Endodermal cell (in vitro differentiated cells): ENCODE measurements around the gene APOBEC3B. TPM values are rescaled to one million over a fixed set of nuclear protein-coding genes. Genes with fewer than 3 reads are reported as not detected.

ENCODE experiments used
- DNase-seq: peaks from one replicate; pipeline ENCODE4 v3.0.0-alpha.2; 2017
- H3K27ac ChIP-seq: 2 replicates; pipeline ENCODE4 v1.5.1; 2013; ENCODE audit warnings: mild to moderate bottlenecking, low read depth, low read length, moderate library complexity
- H3K27me3 ChIP-seq: 2 replicates; pipeline ENCODE4 v1.6.1; 2013; ENCODE audit warnings: mild to moderate bottlenecking, low read length, moderate library complexity; ENCODE audit not compliant: insufficient read depth, control insufficient read depth, poor library complexity, severe bottlenecking
- H3K36me3 ChIP-seq: 2 replicates; pipeline ENCODE4 v1.7.0; 2013; ENCODE audit warnings: mild to moderate bottlenecking, low read length, moderate library complexity; ENCODE audit not compliant: control insufficient read depth, insufficient read depth
- H3K4me1 ChIP-seq: one replicate; pipeline ENCODE4 v1.7.0; 2013; ENCODE audit warnings: low read length; ENCODE audit not compliant: control insufficient read depth, insufficient read depth
- H3K4me3 ChIP-seq: 2 replicates; pipeline ENCODE4 v1.5.1; 2013; ENCODE audit warnings: mild to moderate bottlenecking, low read length, moderate library complexity
- H3K9ac ChIP-seq: 2 replicates; pipeline ENCODE4 v1.6.1; 2013; ENCODE audit warnings: mild to moderate bottlenecking, low read length, moderate library complexity; ENCODE audit not compliant: poor library complexity, severe bottlenecking; ENCODE audit errors: extremely low read depth
- H3K9me3 ChIP-seq: 2 replicates; pipeline ENCODE4 v1.6.1; 2013; ENCODE audit warnings: mild to moderate bottlenecking, low read length, moderate library complexity; ENCODE audit not compliant: control insufficient read depth
- H3K27ac Mint-ChIP-seq: 2 replicates; pipeline ENCODE4 v1.8.0; 2020; ENCODE audit warnings: mixed read lengths
- H3K27me3 Mint-ChIP-seq: 2 replicates; pipeline ENCODE4 v1.8.0; 2021; ENCODE audit warnings: mild to moderate bottlenecking, mixed read lengths; ENCODE audit not compliant: insufficient read depth
- H3K36me3 Mint-ChIP-seq: 2 replicates; pipeline ENCODE4 v1.8.0; 2020; ENCODE audit warnings: low read depth, mixed read lengths
- H3K4me1 Mint-ChIP-seq: 2 replicates; pipeline ENCODE4 v1.8.0; 2020; ENCODE audit warnings: mixed read lengths
- H3K4me3 Mint-ChIP-seq: 2 replicates; pipeline ENCODE4 v1.8.0; 2020; ENCODE audit warnings: mild to moderate bottlenecking, moderate library complexity, mixed read lengths
- H3K9me3 Mint-ChIP-seq: 2 replicates; pipeline ENCODE4 v1.8.0; 2020; ENCODE audit warnings: mild to moderate bottlenecking, mixed read lengths
- WGBS, 2 experiments: methylation state at CpG; one replicate each; pipeline versions ENCODE4 v1.1.5 to v1.1.7; 2013; ENCODE audit warnings: missing lambda C conversion rate in 2 of 2, mixed read lengths in 1 of 2; ENCODE audit not compliant: insufficient coverage in 1 of 2, insufficient read length in 1 of 2; 5-methylcytosine and 5-hydroxymethylcytosine counted together
- total RNA-seq, 2 donors: library from RNA; stranded (reverse); fragmentation: NEBNext Ultra II Directional in 1 of 2; extraction: Animal tissue kit (Norgen Biotek cat#: 25700) in 1 of 2; gene quantifications; 2 replicates in 1 of 2; 3 replicates in 1 of 2; pipeline ENCODE4 v1.2.1, GENCODE V29; 2021
- TF ChIP-seq, protein P1 (sequence below): fragments of 200-600 bp; sonication (generic); conservative IDR thresholded peaks from 2 replicates; pipeline ENCODE4 v1.5.0; 2021; ENCODE audit warnings: antibody characterized with exemption, mild to moderate bottlenecking

APOBEC3B gene
- total RNA-seq, 2 donors from 2014 or later, result 4.1 to 5.4 TPM

DNA sequence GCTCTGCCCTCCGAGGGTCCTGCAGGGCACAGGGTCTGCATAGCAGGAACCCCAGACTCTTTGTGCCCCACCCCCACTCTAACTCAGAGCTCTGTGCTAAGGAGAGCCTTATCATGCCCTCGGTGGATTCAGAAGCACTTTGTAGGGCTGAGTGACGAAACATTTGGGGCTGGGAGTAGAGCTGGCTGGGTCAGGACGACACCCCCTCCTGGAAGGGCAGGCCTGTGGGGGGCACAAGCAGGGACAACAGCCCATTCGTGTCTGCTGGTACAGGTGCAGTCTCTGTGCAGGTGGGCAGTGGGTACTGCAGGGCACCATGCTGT is 15.8 kb upstream of the APOBEC3B start:
- no peak for DNase-seq
- no peak overlapping the region for H3K4me3 Mint-ChIP-seq
- no peaks in the 10 kb centered on the region for H3K9me3 Mint-ChIP-seq
- TF ChIP-seq, protein P1, sequence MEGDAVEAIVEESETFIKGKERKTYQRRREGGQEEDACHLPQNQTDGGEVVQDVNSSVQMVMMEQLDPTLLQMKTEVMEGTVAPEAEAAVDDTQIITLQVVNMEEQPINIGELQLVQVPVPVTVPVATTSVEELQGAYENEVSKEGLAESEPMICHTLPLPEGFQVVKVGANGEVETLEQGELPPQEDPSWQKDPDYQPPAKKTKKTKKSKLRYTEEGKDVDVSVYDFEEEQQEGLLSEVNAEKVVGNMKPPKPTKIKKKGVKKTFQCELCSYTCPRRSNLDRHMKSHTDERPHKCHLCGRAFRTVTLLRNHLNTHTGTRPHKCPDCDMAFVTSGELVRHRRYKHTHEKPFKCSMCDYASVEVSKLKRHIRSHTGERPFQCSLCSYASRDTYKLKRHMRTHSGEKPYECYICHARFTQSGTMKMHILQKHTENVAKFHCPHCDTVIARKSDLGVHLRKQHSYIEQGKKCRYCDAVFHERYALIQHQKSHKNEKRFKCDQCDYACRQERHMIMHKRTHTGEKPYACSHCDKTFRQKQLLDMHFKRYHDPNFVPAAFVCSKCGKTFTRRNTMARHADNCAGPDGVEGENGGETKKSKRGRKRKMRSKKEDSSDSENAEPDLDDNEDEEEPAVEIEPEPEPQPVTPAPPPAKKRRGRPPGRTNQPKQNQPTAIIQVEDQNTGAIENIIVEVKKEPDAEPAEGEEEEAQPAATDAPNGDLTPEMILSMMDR, result no peak
- Histone ChIP-seq H3K9me3 (no peaks in the 10 kb centered on the region), H3K9ac (no peak overlapping the region), H3K27me3 (no peaks in the 10 kb centered on the region), H3K27ac (no peak overlapping the region), H3K36me3 (no peaks in the 10 kb centered on the region), H3K4me1 (peaks cover 6% of the 10 kb centered on the region), H3K4me3 (no peak overlapping the region)
- 79 to 89% methylated on average over 3 to 5 of the region's 5 CpGs for WGBS, 2 experiments
- H3K4me1 Mint-ChIP-seq, result peaks cover 5% of the 10 kb centered on the region
- H3K27me3 Mint-ChIP-seq, result peaks cover 11% of the 10 kb centered on the region
- H3K36me3 Mint-ChIP-seq, result no peaks in the 10 kb centered on the region
- H3K27ac Mint-ChIP-seq, result no peak overlapping the region

DNA sequence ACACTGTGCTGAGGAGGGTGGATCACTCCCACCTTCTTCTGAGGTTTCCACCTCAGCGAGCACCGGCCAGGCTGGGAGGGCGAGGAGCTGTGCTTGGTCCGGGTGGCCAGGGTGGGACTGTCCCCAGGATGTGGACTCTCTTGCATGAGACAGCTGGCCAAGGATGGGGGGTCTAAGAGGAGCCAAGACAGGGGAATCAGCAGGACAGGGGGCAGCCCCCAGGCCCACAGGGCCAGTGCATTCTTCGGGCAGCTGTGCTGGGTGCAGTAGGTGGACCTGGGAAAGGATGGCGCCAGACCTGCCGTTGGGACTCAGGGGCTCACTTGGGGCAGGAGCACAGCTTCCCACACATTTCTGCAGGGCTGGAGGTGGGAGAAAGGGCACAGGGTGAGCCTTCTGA is 15.2 kb upstream of the APOBEC3B start:
- H3K27me3 Mint-ChIP-seq, result peaks cover 12% of the 10 kb centered on the region
- Histone ChIP-seq H3K27ac (no peak overlapping the region), H3K4me1 (peaks cover 6% of the 10 kb centered on the region), H3K4me3 (no peak overlapping the region), H3K27me3 (no peaks in the 10 kb centered on the region), H3K36me3 (no peaks in the 10 kb centered on the region), H3K9ac (no peak overlapping the region), H3K9me3 (no peaks in the 10 kb centered on the region)
- no peak overlapping the region for H3K27ac Mint-ChIP-seq
- no peak overlapping the region for H3K4me3 Mint-ChIP-seq
- WGBS, 2 experiments, result 94 to 100% methylated on average over 3 to 7 of the region's 7 CpGs
- no peaks in the 10 kb centered on the region for H3K36me3 Mint-ChIP-seq
- TF ChIP-seq, protein P1, result no peak
- H3K4me1 Mint-ChIP-seq, result peaks cover 5% of the 10 kb centered on the region
- no peak for DNase-seq
- no peaks in the 10 kb centered on the region for H3K9me3 Mint-ChIP-seq

DNA sequence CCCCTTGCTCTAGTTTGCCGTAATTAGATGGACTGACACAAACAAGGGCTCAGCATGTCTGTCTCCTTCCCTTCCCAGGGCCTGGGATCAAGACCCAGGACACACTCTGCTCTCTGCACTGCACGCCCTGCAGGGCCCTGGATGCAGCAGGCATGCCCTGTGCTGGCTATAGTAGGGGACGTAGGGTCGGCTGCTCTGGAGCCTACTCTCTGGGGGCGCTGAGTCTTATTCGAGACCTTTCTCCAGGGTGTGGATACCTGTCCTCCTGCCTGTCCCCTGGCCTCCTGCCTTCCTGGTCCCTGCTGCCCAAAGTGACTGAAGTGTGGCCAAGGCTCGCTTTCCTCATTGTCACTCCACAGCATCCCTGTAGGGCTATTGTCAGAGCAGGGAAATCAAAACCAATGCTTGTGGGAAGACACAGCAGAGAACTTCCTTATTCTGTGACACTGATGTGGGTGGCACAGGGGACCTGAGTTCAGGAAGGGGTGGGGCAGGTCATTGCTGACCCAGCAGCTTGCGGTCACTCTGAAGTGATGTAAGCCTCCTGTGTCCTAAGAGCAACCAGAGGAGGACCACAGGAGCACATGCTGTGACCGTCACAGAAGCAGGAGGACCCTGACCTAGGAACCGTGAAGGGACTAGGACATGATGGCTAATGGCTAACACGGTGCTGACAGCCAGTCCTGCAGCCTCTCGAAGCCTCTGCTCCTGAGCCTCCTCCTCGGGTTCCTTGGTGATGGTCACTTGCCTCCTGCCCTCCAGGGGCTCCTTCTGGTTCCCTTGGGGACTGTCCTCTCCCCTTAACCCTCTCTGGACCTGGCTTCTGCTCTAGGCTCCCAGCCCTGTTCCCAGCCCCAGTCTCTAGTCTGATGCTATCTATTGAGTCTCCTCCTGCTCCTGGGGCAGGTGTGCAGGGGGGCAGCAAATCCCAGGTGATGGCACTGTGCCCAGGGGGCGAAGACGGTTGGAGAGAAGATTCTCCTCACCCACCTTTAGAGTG is 14.4 kb upstream of the APOBEC3B start:
- TF ChIP-seq, protein P1, result no peak
- Mint-ChIP-seq H3K9me3 (no peaks in the 10 kb centered on the region), H3K4me1 (peaks cover 5% of the 10 kb centered on the region), H3K4me3 (no peak overlapping the region), H3K27ac (no peak overlapping the region), H3K27me3 (peaks cover 13% of the 10 kb centered on the region), H3K36me3 (no peaks in the 10 kb centered on the region)
- no peak for DNase-seq
- H3K9ac ChIP-seq, result no peak overlapping the region
- no peaks in the 10 kb centered on the region for H3K9me3 ChIP-seq
- no peak overlapping the region for H3K4me3 ChIP-seq
- no peak overlapping the region for H3K27ac ChIP-seq
- WGBS, 2 experiments, result 85 to 88% methylated on average over 7 to 15 of the region's 15 CpGs
- H3K4me1 ChIP-seq, result peaks cover 6% of the 10 kb centered on the region
- no peaks in the 10 kb centered on the region for H3K36me3 ChIP-seq
- no peaks in the 10 kb centered on the region for H3K27me3 ChIP-seq
